PC-3 (cell line): ENCODE data around the gene ADGRF5.

Experiments
- EZH2 ChIP-seq: fragments of 300-600 bp; sonication (generic); IDR thresholded peaks from one replicate; pipeline ENCODE4 v1.6.1; 2017; ENCODE audit warnings: antibody characterized with exemption, mild to moderate bottlenecking, low read length; ENCODE audit not compliant: unreplicated experiment
- EZH2phosphoT487 ChIP-seq: fragments of 300-600 bp; sonication (generic); IDR thresholded peaks from 2 replicates; pipeline ENCODE4 v1.6.1; 2018; ENCODE audit warnings: mild to moderate bottlenecking, antibody characterized with exemption, low read length, borderline replicate concordance
- TF ChIP-seq, protein P1 (sequence below): fragments of 300-600 bp; sonication (generic); conservative IDR thresholded peaks from 2 replicates; pipeline ENCODE4 v1.5.1; 2017; ENCODE audit warnings: antibody characterized with exemption, low read depth, mild to moderate bottlenecking, low read length

DNA sequence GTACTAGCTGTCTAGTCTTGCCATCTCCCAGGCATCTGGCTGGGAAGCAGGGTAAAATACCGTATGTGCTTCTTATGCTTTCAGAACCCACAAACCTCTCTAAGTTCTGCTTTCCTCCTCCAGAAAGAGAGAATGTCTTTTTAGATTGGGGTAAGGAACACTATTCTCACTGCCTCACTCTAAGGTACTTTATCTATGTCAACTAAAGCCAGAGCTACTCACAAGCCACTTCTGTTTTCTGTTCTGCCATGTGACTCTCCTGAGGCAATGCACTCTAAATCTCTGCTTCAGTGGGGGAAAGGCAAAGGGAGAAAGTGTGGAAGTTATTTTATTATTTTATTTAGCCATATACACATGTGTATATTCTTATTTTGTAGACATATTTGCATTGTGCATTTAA lies 112.9 kb downstream of the ADGRF5 start:
- TF ChIP-seq EZH2 (no peak), EZH2phosphoT487 (no peak)
- TF ChIP-seq, protein P1, sequence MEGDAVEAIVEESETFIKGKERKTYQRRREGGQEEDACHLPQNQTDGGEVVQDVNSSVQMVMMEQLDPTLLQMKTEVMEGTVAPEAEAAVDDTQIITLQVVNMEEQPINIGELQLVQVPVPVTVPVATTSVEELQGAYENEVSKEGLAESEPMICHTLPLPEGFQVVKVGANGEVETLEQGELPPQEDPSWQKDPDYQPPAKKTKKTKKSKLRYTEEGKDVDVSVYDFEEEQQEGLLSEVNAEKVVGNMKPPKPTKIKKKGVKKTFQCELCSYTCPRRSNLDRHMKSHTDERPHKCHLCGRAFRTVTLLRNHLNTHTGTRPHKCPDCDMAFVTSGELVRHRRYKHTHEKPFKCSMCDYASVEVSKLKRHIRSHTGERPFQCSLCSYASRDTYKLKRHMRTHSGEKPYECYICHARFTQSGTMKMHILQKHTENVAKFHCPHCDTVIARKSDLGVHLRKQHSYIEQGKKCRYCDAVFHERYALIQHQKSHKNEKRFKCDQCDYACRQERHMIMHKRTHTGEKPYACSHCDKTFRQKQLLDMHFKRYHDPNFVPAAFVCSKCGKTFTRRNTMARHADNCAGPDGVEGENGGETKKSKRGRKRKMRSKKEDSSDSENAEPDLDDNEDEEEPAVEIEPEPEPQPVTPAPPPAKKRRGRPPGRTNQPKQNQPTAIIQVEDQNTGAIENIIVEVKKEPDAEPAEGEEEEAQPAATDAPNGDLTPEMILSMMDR: no peak
